GM19468 (cell line): ENCODE data around the gene RGMB.

Source experiments
- ATAC-seq: cut with Tn5 transposase; IDR thresholded peaks from one replicate; pipeline ENCODE4 v1.9.1; 2021; ENCODE audit warnings: mild to moderate bottlenecking, moderate library complexity, moderate number of reproducible peaks; ENCODE audit not compliant: unreplicated experiment; ENCODE audit errors: extremely low read depth

RGMB gene

DNA sequence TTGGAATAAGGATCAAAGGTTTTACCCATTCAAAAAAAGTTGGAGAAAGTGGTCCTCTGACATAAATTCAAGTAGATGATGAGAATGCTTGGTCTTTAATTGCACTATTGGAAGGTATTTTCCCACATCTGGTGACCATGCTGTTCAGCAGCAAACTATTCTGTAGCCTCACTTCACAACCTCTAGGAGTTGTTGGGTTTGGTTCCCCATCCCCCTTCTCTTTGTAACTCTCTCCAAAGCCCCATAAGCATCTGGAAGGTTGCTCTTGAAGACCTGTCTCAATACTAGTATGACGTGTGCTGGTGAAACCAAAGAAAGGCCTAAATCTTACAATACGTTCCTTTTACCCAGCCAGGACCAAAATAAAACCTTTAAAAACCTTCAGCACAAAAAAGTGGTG is 8.5 kb downstream of the RGMB start:
- no peak for ATAC-seq

DNA sequence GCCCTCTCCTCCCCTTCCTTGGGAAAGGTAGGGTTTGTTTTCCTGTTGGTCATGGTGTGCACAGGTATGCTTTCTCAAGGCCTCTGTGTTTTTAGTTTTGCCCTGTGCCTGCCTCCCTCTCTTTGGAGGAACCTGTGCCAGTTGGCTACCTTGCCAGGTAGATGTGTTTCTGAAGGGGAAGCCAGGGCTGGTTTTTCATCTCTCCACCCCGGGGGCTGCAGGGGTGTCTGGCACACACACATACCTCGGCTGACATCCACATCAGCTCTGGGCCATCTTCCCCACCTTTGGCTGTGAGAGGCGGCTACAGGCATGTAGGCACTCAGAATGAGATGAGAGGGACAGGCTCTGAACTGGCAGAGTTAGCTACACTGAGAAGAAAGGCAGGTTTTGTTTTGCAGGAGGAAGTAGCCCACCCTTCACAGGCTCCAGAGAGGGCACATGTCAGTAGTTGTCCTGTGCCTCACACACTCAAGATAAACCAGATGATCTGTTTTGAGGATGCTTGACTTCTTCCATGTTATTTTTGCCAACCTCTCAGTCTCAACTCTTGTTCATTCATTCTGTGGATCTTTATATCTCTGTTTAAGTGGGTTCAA is 9.7 kb downstream of the RGMB start:
- ATAC-seq, result no peak

DNA sequence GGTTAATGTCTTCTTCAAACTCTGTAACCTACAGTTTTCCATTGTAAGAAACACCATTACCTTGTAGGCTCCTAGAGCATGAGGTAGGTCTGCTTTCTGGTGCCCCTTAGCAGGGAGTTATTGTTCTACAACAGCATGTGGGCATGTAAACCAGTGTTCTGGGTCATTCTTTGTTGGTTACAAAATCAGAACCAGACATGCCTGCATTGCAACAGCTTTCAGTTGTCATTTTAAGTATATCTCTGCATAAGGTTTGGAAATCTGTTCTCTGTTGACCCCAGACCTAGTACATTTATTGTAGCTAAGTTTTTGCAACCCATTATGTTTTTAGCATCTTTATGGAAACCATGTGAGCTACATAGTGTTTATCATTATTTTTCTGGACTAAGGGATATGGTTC is 10.9 kb downstream of the RGMB start:
- no peak for ATAC-seq

DNA sequence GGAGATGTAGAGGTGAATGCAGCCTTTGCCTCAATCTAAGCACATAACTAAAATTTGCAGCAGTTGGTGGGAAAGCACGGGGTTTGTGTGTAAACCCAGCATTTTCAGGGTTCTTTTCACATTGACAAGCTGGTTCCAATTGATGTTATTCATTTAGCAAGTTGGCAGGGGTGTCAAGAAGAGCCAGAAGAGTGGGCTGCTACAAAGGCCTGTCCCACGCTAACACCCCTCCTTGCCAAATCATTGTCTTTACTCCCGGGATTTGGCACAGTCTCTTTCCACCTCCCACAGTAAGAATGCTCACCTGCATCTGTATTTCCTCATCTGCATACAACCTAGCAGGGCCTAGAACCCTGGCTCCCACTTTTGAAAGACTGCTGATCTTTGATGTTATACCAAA is 11.8 kb downstream of the RGMB start:
- ATAC-seq, result no peak

DNA sequence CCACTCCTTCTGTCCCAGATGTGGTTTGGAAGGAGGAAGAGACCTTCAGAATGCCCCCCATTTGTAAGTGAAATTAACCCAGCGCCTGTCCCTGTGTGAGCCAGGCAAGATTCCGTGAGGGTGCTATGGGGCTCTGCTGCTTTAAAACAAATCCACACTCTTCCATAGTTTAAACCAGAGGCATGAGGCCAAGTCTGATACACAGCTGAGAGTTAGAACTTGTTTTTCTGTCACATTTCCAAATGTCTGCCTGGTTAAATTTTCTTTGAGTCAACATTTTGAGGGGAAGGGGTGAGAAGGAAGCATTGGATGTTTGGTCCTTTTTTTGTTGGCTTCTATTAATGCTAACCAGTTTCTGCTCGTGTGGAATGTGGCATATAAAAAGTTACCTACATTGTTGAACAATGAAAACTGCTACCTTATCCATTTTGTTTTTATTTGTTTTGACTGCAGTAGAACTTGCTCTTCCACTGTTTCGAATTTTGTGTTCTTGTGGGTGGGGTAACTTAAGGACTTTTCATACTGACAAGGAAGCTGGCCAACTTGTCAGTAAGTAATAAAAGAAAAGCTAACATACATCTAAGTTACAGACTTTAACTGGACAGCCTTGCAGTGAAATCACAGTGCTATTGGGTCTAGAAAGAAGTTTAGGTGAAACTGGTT is 12.9 kb downstream of the RGMB start:
- ATAC-seq, result no peak

DNA sequence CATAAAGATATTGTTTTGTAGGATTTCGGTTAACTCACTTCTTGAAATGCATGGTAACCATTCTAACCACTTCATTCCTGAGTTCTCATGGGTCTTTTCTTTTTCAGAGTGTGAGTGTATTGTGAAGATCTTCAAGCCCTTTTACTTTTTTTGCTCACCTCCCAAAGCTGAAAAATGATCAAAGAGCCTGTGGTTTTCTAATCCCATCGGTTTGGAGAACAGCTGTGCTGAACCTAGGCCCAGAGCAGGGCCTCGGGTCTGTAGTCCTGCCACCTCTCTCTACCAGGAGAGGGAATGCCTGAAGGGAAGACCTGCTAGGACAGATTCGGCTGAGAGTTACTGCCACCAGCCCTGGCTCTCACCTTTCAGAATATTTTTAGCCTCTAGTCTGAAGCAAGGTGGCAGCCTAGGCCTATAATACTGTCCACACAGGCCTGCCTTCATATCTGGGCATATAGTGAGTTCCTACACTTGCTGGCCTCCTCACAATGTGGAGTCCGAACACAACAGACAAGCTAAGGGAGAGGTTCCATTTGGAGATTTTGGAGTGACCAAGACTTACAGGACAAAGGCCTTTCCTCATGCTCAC is 13.8 kb downstream of the RGMB start:
- no peak for ATAC-seq

DNA sequence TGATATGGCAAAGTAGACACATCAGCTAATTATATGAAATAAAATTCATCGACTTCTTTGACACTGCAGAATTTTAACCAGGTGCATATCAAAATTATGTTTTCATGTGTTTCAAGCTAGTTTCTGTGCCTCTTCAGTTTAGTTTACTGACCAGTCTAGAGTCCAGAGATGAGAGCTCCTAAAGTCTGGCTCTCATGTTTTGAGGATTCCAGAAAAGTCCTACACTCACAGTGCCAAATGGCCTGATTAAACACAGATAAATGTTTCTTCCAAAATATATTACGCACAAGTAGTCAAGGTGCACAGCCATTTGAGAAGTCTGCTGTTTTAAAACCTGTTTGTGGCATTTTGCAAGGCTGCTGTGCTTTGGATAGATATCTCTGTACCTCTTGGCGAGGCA is 15.6 kb downstream of the RGMB start:
- ATAC-seq, result no peak

DNA sequence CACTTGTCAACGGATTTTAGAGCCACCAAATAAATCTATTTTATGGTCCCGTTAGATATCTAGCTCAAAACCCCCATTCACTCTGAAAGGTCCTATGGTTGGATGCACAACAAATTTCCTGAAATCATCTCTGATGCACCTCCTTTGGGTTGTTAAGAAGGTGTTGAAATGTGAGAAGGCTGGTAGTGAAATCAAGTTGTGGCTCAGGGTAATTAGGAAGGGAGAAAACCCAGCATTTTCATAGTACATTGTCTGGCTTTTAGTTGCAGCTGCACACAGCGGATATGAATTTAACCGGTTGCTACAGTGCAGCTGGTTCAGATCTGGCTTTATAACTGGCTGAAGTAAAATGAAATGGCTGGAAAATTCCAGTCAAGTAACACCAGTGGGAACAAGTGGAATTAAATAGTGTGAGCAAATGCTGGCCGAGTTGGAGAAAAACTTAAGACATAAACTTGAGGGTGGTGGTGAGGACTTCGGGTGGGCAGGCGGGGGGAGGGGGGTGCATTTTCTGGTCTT is 17.6 kb downstream of the RGMB start:
- ATAC-seq, result no peak

DNA sequence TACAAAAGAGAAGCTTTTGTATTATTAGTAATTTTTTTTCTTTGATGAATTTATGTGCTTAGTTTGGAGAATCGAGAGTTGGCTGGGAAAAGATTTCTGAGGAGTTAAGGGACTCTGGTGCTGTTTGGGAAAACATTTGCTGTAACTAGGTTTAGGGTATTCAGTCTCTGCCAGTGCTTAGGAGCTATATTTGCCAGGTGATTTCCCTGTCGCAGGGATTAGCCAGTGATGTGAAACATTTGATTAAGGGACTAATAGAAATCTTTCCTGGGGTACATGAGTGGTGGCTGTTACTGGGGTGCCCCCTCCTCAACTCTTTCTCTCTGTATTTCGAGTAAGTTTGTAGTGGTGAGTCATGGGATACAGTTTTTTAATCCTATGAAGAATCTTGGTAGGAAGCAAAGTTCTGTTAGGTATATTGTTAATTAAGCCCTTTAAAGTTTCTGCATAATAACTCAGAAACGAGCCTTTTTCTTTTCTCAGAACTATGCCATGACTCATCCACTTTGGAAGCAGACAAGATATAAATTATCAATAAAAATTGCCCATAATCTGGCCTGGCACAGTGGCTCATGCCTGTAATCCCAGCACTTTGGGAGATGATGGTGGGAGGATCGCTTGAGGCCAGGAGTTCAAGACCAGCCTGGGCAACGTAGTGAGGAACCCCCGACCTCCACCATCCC is 18.6 kb downstream of the RGMB start:
- ATAC-seq, result no peak

DNA sequence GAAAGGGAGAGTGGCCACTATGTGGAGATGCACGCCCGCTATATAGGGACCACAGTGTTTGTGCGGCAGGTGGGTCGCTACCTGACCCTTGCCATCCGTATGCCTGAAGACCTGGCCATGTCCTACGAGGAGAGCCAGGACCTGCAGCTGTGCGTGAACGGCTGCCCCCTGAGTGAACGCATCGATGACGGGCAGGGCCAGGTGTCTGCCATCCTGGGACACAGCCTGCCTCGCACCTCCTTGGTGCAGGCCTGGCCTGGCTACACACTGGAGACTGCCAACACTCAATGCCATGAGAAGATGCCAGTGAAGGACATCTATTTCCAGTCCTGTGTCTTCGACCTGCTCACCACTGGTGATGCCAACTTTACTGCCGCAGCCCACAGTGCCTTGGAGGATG is 19.8 kb downstream of the RGMB start:
- ATAC-seq, result no peak

DNA sequence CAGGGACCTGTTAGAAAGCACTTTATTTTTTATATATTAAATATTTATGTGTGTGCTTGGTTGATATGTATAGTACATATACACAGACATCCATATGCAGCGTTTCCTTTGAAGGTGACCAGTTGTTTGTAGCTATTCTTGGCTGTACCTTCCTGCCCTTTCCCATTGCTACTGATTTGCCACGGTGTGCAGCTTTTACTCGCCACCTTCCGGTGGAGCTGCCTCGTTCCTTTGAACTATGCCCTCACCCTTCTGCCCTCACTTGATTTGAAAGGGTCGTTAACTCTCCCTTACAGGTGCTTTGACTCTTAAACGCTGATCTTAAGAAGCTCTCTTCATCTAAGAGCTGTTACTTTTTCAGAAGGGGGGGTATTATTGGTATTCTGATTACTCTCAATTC is 20.5 kb downstream of the RGMB start:
- no peak for ATAC-seq

DNA sequence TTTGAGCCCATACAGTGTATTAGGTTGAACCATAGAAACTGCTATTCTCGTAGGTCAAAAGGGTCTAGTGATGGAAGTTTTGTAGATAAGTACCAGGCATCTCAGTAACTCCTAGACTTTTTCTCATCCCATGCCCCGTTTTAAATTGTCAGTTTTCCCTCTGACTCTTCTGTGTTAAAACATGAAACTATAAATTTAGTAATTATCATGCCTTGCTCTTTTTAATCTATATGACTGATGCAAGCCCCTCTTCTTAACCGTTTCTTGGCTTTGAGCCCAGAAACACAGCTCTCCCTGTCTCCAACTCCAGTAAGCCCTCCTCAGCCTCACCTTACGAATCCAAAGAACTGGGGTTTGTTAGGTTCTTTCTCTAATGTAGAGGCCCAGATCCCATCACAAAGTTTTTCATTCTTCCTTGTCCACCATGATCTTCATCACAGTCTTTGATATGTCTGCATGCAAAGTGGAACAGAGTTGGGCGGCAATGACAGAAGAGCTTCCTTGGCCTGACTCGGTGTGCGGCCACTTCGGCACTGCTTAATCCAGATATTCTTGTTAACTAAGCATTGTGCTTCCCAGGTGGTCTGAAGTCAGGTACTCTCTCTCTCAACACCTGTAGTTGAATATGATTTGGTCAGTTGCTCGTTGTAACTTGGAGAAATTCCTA is 21.1 kb downstream of the RGMB start:
- no peak for ATAC-seq

DNA sequence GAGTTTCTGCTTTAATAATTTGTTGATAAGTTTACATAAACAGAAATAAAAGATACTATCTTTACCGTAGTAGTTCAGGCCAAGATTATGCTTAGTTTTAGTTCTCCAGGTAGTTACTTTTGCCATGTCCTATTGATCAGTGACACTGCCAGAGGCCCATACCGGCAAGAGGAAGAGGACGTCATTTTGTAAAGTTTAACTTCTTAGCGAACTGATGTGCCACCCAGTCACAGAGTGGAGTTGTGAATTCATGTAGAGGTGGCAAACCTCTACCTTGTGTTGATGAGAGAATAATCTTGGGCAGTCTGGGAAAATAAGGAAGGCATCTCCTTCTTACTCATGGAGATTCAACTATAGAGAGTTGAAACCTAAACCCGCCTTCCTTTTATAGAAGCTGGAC is 21.8 kb downstream of the RGMB start:
- no peak for ATAC-seq

DNA sequence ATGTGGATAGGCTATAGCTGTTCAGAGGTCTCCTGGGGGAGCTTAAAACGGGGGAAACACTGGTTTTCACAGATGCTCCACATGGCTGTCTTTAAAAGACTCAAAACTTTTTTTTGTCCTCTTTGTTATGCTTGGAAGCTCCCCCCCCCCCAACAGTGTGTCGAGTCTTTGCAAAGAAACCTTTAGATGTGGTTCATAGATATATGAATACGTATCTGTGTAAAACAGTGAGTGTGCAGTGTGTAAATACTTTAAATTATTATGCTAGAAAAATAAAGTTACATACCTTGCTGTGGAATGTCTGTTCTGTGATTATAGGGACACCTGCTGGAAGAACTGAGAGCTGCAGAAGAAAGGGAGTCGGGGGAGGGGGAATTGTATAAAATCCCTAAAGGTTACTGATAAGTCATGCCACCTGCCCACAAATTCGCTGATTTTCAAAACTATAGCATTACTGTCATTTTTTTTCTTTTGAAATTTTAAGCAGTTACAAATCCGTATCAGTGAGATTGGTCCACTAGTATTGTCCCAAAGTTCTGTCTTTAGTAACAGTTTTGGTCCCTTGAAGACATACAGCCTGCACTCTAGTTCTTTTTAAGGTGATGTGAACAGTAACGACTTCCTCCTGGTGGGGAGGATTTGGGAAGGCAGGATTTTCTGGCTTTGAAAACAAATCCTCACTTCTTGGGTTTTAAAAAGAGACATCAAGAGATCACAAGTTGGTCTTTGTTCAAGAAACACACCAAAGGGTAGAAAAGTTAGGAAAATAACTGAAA is 22.9 kb downstream of the RGMB start:
- no peak for ATAC-seq

DNA sequence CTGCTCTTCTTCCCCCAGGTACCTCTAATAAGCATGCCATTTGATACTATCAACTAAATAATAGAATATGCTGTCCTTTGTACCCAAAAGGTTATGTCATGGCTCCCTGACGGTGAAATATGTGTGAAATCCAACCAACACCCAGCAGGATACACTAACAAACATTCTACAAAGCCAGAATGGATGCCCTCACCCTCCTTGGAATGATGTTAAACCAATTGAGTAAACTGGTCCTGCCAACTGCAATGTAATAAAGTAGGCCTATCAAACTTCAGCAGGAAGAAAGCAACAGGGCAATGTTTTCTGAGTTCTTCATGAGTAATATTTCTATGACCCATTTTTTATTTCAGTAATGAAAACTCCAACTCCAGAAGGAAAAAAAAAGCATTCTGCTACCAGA is 24.9 kb downstream of the RGMB start:
- ATAC-seq, result no peak

DNA sequence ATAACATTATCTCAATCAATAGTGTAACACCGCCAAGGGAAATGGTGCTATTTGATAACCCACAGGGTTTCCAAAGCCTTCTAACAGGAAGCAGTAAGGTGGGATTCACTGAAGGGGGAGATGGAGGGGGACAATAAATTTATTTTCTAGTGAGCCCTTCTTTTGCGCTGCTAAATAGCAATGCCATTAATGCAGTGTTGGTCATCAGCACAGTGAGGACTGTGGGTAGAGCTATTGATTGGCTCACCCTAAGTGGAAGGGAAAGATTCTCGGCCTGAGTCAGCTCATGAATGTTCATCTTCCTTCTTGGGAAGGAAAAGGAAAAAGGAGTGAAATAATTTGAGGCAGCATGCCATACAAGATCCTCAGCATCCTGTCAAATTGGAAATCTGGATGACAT is 25.4 kb downstream of the RGMB start:
- no peak for ATAC-seq

DNA sequence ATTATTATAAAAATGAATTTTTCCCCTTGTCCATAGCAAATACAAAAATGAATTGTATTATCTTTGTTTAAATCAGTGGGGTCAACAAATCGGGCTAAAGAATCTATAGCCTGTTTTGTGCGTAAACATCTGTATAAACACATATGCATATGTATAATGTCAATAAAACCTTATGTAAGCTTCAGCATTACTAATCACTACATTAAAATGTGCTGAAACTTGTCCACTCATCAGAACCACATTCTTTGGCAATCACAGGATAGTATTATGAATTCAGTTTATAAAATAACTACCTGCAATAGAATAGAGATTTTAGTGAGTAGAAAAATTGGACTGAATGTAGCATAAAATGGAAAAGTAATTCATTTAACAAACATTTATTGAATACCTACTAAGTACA is 30.6 kb downstream of the RGMB start:
- no peak for ATAC-seq

DNA sequence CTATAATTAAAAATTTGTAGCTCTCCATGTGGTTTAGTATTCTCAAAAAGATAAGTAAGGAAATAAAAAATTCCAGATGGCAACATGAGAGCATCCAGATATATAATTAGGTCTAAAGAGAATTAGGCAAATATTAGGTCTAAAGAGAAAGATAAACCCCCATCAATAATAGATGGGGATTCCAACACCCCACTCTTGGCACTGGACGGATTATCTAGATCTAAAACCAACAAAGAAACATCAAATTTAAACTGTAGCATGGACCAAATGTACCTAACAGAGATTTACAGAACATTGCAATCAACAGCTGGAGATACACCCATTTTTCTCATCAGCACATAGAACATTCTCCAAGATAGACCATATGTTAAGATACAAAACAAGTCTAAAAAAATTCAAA is 31.6 kb downstream of the RGMB start:
- no peak for ATAC-seq

DNA sequence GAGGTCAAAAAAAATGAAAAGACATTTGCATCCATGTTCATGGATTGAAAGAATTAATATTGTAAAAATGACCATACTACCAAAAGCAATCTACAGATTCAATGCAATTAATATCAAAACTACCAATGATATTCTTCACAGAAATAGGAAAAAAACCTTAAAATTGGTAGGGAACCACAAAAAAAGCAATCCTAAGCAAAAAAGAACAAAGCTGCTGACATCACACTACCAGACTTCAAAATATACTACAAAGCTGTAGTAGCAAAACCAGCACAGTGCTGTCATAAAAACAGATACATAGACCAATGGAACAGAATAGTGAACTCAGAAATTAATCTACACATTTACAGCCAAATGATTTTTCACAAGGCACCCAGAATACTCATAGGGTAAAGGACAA is 34.3 kb downstream of the RGMB start:
- ATAC-seq, result no peak

DNA sequence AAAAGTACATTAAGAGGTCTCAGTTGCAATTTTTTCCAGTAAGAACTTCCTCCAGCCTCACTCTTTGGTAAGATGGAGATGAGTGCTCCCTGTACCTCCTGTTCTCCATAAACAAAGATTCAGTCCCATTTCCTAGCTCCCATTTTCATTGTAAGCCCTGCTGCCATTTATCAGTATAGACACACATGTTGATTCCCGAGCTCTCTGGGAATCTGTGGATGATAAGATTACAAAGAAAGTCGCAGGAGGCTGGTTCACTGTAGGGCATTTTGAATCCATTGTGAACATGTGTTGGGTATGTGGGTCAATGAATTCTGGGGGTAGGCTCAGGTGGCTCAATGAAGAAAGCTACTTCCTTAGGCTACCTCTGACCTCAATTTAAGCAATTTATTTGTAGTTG is 36.7 kb downstream of the RGMB start:
- ATAC-seq, result no peak
